Measurements from ENCODE around the gene XIRP1. TPM values are rescaled to one million over a fixed set of nuclear protein-coding genes. Genes with fewer than 3 reads are reported as not detected.

XIRP1 gene
- total and polyA plus RNA-seq, 2 of the 13 experiments (the other 11 are each of a cell fraction or from before 2014, with no cell fraction given): not detected

DNA sequence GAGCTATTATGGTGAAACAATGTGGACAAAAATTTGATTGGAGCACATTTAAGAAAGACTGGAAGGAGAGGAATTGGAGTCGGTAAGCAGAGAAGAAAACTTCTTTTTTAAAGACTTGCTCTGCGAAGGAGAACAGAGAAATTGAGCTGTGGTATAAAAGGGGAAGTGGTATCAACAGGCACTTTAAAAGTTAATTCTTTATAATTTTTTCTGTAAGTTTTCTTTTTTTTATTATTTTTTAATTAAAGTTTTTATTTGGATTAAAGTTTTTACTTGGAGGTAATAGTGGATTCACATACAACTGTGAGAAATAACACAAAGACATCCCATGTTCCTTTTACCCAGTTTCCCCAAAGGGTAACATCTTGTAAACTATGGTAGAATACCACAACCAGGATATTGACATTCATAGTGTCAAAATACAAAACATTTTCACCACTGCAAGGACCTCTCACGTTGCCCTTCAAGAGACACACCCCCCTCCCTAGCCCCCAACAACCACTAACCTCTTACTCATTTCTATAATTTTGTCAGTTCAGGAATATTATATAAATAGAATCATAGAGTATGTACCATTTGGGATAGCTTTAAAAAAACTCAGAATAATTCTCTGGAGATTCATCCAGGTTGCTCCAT is 33.8 kb upstream of the XIRP1 start:
- no TSS peak for BruUV-seq (replicated peaks)
- DNase-seq (ENCODE audit: low spot score) (no peak), ATAC-seq (no peak), FAIRE-seq (no peak)
- no peaks in the 10 kb centered on the region for H3K9me3 ChIP-seq (ENCODE audit: low read length)
- H3K27me3 ChIP-seq (ENCODE audit: control insufficient read depth in 1 of 2, insufficient read depth in 2 of 2, low read length in 2 of 2): no peaks in the 10 kb centered on the region
- ChIA-PET CTCF (ENCODE audit: low intra/inter-chr PET ratio, low total read pairs) (no interaction called here), POLR2A (no interaction called here)
- H3K4me1 ChIP-seq (ENCODE audit: insufficient read depth, low read length): no peaks in the 10 kb centered on the region
- intact Hi-C loops (cut with micrococcal nuclease; ENCODE audit: unreplicated experiment): no loop called here
- no peak overlapping the region for H3K27ac ChIP-seq (ENCODE audit: extremely low read length, insufficient read depth, low read length)
- no peak overlapping the region for H3K4me3 ChIP-seq (replicated peaks in 1 of 3; ENCODE audit: insufficient read depth in 1 of 3, low read depth in 2 of 3, low read length in 3 of 3)
- H3K9ac ChIP-seq (ENCODE audit: insufficient read depth, low read depth, low read length): no peak overlapping the region
- no peaks in the 10 kb centered on the region for H4K20me1 ChIP-seq (ENCODE audit: insufficient read depth, low read length)
- H3K79me2 ChIP-seq (ENCODE audit: insufficient read depth, low read length): no peaks in the 10 kb centered on the region
- no peak overlapping the region for H2AFZ ChIP-seq (ENCODE audit: low read length)
- 2% methylated on average over 3 of the region's 3 CpGs for WGBS (ENCODE audit: low lambda C conversion rate)
- no peak overlapping the region for H3K4me2 ChIP-seq (ENCODE audit: low read depth, low read length)
- in situ Hi-C loops (cut with HindIII; ENCODE audit: extremely low pct_ligation_motif_present, low pct_unique_long_range_greater_than_20kb): no loop called here
- H3K36me3 ChIP-seq (replicated peaks in 1 of 2; ENCODE audit: control insufficient read depth in 1 of 2, insufficient read depth in 2 of 2, low read length in 2 of 2): no peaks in the 10 kb centered on the region
- TF ChIP-seq NR2F2 (IDR thresholded peaks at IDR 0.05; ENCODE audit: borderline replicate concordance, low read depth): no peak
- no peak for TF ChIP-seq ZNF292 (CRISPR knock-in tag; IDR thresholded peaks at IDR 0.05; ENCODE audit: borderline replicate concordance, low read depth)
- TF ChIP-seq AKAP8 (CRISPR knock-in tag; IDR thresholded peaks at IDR 0.05): no peak
- no peak for TF ChIP-seq HNF1A (IDR thresholded peaks at IDR 0.05; ENCODE audit: low read depth)
- TF ChIP-seq HNF1A (CRISPR knock-in tag; IDR thresholded peaks at IDR 0.05; ENCODE audit: borderline replicate concordance): no peak
- TF ChIP-seq ERF (CRISPR knock-in tag; IDR thresholded peaks at IDR 0.05): no peak
- TF ChIP-seq ZNF687 (CRISPR knock-in tag; IDR thresholded peaks at IDR 0.05): no peak
- no peak for TF ChIP-seq KLF15 (CRISPR knock-in tag; IDR thresholded peaks at IDR 0.05; ENCODE audit: borderline replicate concordance)
- no peak for TF ChIP-seq ZNF550 (CRISPR knock-in tag; IDR thresholded peaks at IDR 0.05; ENCODE audit: borderline replicate concordance)
- no peak for TF ChIP-seq SP1 (IDR thresholded peaks at IDR 0.05)
- TF ChIP-seq SP1 (CRISPR knock-in tag; IDR thresholded peaks at IDR 0.05): no peak
- no peak for TF ChIP-seq MAFF (IDR thresholded peaks at IDR 0.05; ENCODE audit: low read depth, low read length)
- TF ChIP-seq WIZ (CRISPR knock-in tag; IDR thresholded peaks at IDR 0.05): no peak
- no peak for TF ChIP-seq MTA1 (CRISPR knock-in tag; IDR thresholded peaks at IDR 0.05; ENCODE audit: borderline replicate concordance)
- TF ChIP-seq ZNF331 (CRISPR knock-in tag; IDR thresholded peaks at IDR 0.05): no peak
- TF ChIP-seq ZFP90 (CRISPR knock-in tag; IDR thresholded peaks at IDR 0.05; ENCODE audit: borderline replicate concordance): no peak
- no peak for TF ChIP-seq ZNF713 (CRISPR knock-in tag; IDR thresholded peaks at IDR 0.05)
- TF ChIP-seq HOXA9 (CRISPR knock-in tag; IDR thresholded peaks at IDR 0.05; ENCODE audit: borderline replicate concordance): no peak
- no peak for TF ChIP-seq KDM1A (CRISPR knock-in tag; IDR thresholded peaks at IDR 0.05)
